Transverse colon (tissue), 4 donors: ENCODE data around the gene TTC39A. TPM values are rescaled to one million over a fixed set of nuclear protein-coding genes. Genes with fewer than 3 reads are reported as not detected.

Experiments
- DNase-seq: peaks from one replicate; pipeline ENCODE4 v3.0.0-alpha.2; 2019
- H3K27ac ChIP-seq, 4 donors: fragments of 200-600 bp; sonication (generic); 2 replicates each; pipeline ENCODE4 v1.5.1; 2016 to 2018; ENCODE audit warnings: inconsistent platforms in 4 of 4
- H3K27me3 ChIP-seq: fragments of 200-600 bp; sonication (generic); 2 replicates; pipeline ENCODE4 v1.5.1; 2017; ENCODE audit warnings: inconsistent platforms
- H3K36me3 ChIP-seq, 4 donors: fragments of 200-600 bp; sonication (generic); 2 replicates each; pipeline ENCODE4 v1.5.1; 2017 to 2019; ENCODE audit warnings: inconsistent platforms in 4 of 4
- H3K4me1 ChIP-seq, 4 donors: fragments of 200-600 bp; sonication (generic); 2 replicates each; pipeline ENCODE4 v1.5.1; 2017 to 2020; ENCODE audit warnings: inconsistent platforms in 4 of 4
- H3K4me3 ChIP-seq, 4 donors: fragments of 200-600 bp; sonication (generic); 1 replicate in 1 of 4; 2 replicates in 3 of 4; pipeline versions ENCODE4 v1.5.1 to v1.6.1; 2017 to 2019; ENCODE audit warnings: inconsistent platforms in 4 of 4
- H3K9me3 ChIP-seq, 2 donors: fragments of 200-600 bp; sonication (generic); 2 replicates each; pipeline ENCODE4 v1.5.1; 2017 to 2019; ENCODE audit warnings: inconsistent platforms in 2 of 2
- EP300 ChIP-seq: sonication (generic); formaldehyde crosslinking; IDR thresholded peaks from one replicate; pipeline ENCODE4 v1.6.1; 2017; ENCODE audit warnings: antibody characterized with exemption, low read depth
- POLR2A ChIP-seq: fragments of 450-650 bp; IDR thresholded peaks from one replicate; pipeline ENCODE4 v1.6.1; 2016; ENCODE audit warnings: antibody characterized with exemption, mild to moderate bottlenecking, moderate library complexity
- POLR2AphosphoS5 ChIP-seq, 3 donors: sonication (generic); formaldehyde crosslinking; IDR thresholded peaks; one replicate each; pipeline ENCODE4 v1.6.1; 2016; ENCODE audit warnings: antibody characterized with exemption in 3 of 3
- WGBS, 2 donors: methylation state at CpG; one replicate each; pipeline ENCODE4 v1.1.5; 2018; ENCODE audit warnings: low coverage in 1 of 2; 5-methylcytosine and 5-hydroxymethylcytosine counted together
- in situ Hi-C, 4 donors: fragments of 200-750 bp; cut with MboI; loops; one replicate each; pipeline versions ENCODE4 v1.15.0 to v1.15.1; 2017; ENCODE audit warnings: low sequenced_read_pairs in 3 of 4, low pct_ligation_motif_present in 1 of 4, low pct_unique_long_range_greater_than_20kb in 1 of 4
- intact Hi-C: fragments of 100-400 bp; cut with DNase I; formaldehyde crosslinking; loops from one replicate; pipeline ENCODE4 v1.15.1; 2023; ENCODE audit warnings: low total_unique reads
- total RNA-seq, 4 donors: library from RNA; depleted of rRNA; stranded (reverse); fragments of >200 nt; gene quantifications; one replicate each; pipeline ENCODE4 v1.1.0, GENCODE V29; 2016
- TF ChIP-seq, protein P1 (sequence below), 5 experiments: fragments of 200-600 bp in 3 of 5; fragments of 450-650 bp in 2 of 5; sonication (generic) in 3 of 5; IDR thresholded peaks; 1 replicate in 2 of 5; 2 replicates in 3 of 5; pipeline ENCODE4 v1.5.1; 2016 to 2017; ENCODE audit warnings: antibody characterized with exemption in 5 of 5, inconsistent platforms in 3 of 5, mild to moderate bottlenecking in 2 of 5, moderate library complexity in 1 of 5

The TTC39A gene
- total RNA-seq, 4 donors from 2014 or later: 41.8 to 96.1 (median 73.0) TPM

DNA sequence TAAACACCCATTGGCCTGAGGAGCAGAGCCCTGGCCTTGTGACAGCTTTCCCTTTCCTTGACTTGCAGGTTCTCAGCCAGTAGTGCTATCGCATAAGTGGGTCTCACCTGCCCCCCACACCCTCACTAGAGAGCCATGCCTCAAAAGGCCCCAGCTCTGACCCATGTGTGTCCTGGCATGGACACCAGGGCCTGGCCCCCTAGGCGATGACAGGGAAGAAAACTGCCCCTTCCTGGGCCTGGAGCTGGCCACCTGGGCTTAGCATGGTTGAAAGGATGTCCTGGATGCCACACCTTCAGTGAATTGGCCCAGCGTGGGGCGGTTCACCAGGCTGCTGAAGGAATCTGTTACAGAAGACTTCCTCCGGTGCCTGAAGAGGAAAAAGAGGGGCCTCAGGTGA, 18.5 kb downstream of the TTC39A start:
- in situ Hi-C loops: no loop called here
- intact Hi-C loops: no loop called here

DNA sequence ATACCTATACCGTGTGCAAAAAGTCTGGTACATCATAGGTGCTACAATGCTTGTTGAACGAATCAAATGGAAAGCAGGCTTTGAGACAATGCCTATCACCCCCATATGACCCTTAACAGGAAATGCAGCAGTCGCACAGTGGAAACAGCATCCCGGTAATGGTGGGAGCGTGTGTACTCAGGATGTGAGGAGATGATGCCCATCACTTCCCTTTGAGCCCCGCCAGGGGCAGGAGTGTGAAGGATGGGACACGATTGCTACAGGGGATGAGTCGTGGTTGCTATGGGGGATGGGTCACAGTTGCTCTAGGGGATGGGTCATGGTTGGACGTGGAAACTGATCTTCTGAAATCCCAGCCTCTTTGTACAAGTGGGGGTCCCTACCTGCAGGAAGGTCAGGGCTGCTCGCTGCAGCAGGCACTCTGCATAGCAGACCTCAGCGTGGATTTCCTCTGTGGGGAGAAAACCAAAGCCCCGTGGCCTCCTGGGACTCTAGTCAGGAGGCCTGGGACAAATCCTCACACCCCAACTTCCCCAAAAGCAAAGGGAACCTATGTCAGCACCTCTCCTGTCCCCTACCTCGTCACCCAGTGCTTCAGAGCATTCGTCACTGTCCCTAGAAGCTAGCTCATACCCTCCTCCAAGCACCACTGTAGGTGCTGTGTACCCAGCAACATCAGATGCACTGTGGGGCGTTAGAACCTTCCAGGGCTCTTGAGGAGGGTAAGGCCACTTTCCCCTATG, 19.3 kb downstream of the TTC39A start:
- 74 to 78% methylated on average over 5 to 15 of the region's 15 CpGs for WGBS, 2 donors
- no peak for DNase-seq
- Histone ChIP-seq H3K4me3 (no peak overlapping the region), H3K27me3 (no peaks in the 10 kb centered on the region), H3K36me3 (no peaks in the 10 kb centered on the region), H3K27ac (no peak overlapping the region), H3K4me1 (peaks cover 13 to 23% (median 21%) of the 10 kb centered on the region in 4 donors), H3K9me3 (no peaks in the 10 kb centered on the region)
- in situ Hi-C loops: no loop called here
- TF ChIP-seq, protein P1, sequence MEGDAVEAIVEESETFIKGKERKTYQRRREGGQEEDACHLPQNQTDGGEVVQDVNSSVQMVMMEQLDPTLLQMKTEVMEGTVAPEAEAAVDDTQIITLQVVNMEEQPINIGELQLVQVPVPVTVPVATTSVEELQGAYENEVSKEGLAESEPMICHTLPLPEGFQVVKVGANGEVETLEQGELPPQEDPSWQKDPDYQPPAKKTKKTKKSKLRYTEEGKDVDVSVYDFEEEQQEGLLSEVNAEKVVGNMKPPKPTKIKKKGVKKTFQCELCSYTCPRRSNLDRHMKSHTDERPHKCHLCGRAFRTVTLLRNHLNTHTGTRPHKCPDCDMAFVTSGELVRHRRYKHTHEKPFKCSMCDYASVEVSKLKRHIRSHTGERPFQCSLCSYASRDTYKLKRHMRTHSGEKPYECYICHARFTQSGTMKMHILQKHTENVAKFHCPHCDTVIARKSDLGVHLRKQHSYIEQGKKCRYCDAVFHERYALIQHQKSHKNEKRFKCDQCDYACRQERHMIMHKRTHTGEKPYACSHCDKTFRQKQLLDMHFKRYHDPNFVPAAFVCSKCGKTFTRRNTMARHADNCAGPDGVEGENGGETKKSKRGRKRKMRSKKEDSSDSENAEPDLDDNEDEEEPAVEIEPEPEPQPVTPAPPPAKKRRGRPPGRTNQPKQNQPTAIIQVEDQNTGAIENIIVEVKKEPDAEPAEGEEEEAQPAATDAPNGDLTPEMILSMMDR (IDR thresholded peaks at IDR 0.05): no peak
- TF ChIP-seq POLR2A (no peak), POLR2AphosphoS5 (IDR thresholded peaks at IDR 0.05) (no peak), EP300 (no peak)
- intact Hi-C loops: no loop called here

More for the DNA sequence above, 18.5 kb downstream of the TTC39A start:
- Histone ChIP-seq H3K27me3 (no peaks in the 10 kb centered on the region), H3K36me3 (no peaks in the 10 kb centered on the region), H3K4me1 (peaks cover 13 to 22% (median 21%) of the 10 kb centered on the region in 4 donors), H3K9me3 (no peaks in the 10 kb centered on the region), H3K4me3 (no peak overlapping the region), H3K27ac (no peak overlapping the region)
- whole genome bisulfite sequencing, 2 donors: 79% methylated on average over 5 of the region's 5 CpGs; no CpG with 5 or more reads in 1 of the 2 donors
- no peak for DNase-seq
- TF ChIP-seq, protein P1 (IDR thresholded peaks at IDR 0.05): no peak
- no peak for TF ChIP-seq EP300
- no peak for TF ChIP-seq POLR2AphosphoS5 (IDR thresholded peaks at IDR 0.05)
- no peak for TF ChIP-seq POLR2A

DNA sequence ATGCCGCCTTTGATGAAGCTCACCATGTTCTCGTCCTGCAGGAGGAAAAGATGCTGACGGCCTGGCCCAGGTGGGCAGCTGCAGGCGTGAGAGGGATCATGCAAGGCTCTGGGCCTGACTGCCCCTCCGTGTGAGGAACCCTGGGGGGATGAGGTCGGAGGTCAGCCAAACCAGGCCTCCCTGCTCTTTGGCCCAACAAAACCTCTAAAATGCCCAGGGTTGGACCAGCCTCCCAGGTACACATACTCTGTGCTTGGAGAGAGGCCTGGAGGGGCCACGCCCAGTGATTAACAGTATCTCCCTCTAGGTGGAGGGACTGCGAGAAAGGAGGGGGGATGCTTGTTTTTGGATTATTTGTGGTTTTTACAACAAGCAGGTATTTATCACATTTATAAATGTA, 21.1 kb downstream of the TTC39A start:
- Histone ChIP-seq H3K4me3 (no peak overlapping the region), H3K27ac (no peak overlapping the region), H3K36me3 (no peaks in the 10 kb centered on the region), H3K27me3 (no peaks in the 10 kb centered on the region), H3K9me3 (no peaks in the 10 kb centered on the region), H3K4me1 (peaks cover 18 to 25% (median 23%) of the 10 kb centered on the region in 4 donors)
- no peak for DNase-seq
- in situ Hi-C loops (no loop called here), intact Hi-C loops (no loop called here)
- TF ChIP-seq POLR2A (no peak), EP300 (no peak), POLR2AphosphoS5 (IDR thresholded peaks at IDR 0.05) (no peak)
- TF ChIP-seq, protein P1 (IDR thresholded peaks at IDR 0.05): no peak
- 75% methylated on average over 8 of the region's 8 CpGs; no CpG with 5 or more reads in 1 of the 2 donors for WGBS, 2 donors

DNA sequence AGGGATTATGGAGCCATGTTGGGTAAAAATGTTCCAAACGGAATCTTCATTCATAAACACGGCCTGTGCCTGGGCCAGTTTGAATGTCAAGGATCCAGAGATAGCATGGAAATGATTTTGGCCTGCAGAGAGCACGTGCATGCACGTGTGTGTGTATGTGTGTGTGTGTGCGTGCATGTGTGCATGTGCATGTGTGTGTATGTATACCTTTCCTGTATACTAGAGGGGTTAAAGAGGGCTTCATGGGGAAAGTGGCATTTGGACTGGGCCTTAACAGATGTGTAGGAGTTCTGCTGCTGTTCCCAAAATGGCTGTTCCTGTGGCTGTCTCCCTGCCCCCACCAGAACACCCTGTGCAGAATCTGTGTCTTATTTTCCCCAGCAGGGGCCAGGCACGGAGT, 21.7 kb downstream of the TTC39A start:
- DNase-seq: no peak
- 88 to 91% methylated on average over 5 to 6 of the region's 6 CpGs for WGBS, 2 donors
- intact Hi-C loops (no loop called here), in situ Hi-C loops (no loop called here)
- no peaks in the 10 kb centered on the region for H3K36me3 ChIP-seq
- no peaks in the 10 kb centered on the region for H3K9me3 ChIP-seq
- TF ChIP-seq POLR2A: no peak
- no peak for TF ChIP-seq EP300
- no peak for TF ChIP-seq POLR2AphosphoS5 (IDR thresholded peaks at IDR 0.05)
- TF ChIP-seq, protein P1 (IDR thresholded peaks at IDR 0.05): no peak
- no peaks in the 10 kb centered on the region for H3K27me3 ChIP-seq
- no peak overlapping the region for H3K27ac ChIP-seq
- H3K4me1 ChIP-seq: peaks cover 13 to 18% (median 16%) of the 10 kb centered on the region in 4 donors
- H3K4me3 ChIP-seq: no peak overlapping the region
